RWPE2 (cell line): ENCODE results near the gene PCBP3.
"Not testable (repeated sequence)": the region's sequence is repeated elsewhere in the genome, so short reads cannot be mapped to it uniquely, and the experiment has no call there.

ENCODE experiments used
- ATAC-seq: fragments of 200-7000 bp; cut with Tn5 transposase; 3 replicates; pipeline ENCODE4 v1.9.1; 2021; ENCODE audit warnings: low read depth
- DNase-seq: peaks from one replicate; pipeline ENCODE4 v3.0.0-alpha.2; 2020; ENCODE audit warnings: low spot score
- H3K27ac ChIP-seq: fragments of 450-650 bp; 2 replicates; pipeline ENCODE4 v1.5.1; 2017; ENCODE audit warnings: mild to moderate bottlenecking; ENCODE audit not compliant: poor library complexity, severe bottlenecking
- H3K27me3 ChIP-seq: fragments of 250-450 bp; sonication (Bioruptor Pico); 2 replicates; pipeline ENCODE4 v1.5.1; 2021; ENCODE audit warnings: mild to moderate bottlenecking, moderate library complexity; ENCODE audit not compliant: insufficient read depth, poor library complexity, severe bottlenecking
- H3K36me3 ChIP-seq: fragments of 250-450 bp; sonication (Bioruptor Pico); 2 replicates; pipeline ENCODE4 v1.5.1; 2020; ENCODE audit warnings: low read depth, mild to moderate bottlenecking, moderate library complexity
- H3K4me1 ChIP-seq: fragments of 250-450 bp; sonication (Bioruptor Pico); 2 replicates; pipeline ENCODE4 v1.5.1; 2021; ENCODE audit warnings: mild to moderate bottlenecking, moderate library complexity; ENCODE audit not compliant: insufficient read depth, poor library complexity, severe bottlenecking
- H3K4me3 ChIP-seq: fragments of 250-450 bp; sonication (Bioruptor Pico); 2 replicates; pipeline ENCODE4 v1.5.1; 2021; ENCODE audit warnings: mild to moderate bottlenecking, moderate library complexity; ENCODE audit not compliant: severe bottlenecking
- H3K9me3 ChIP-seq: fragments of 250-450 bp; sonication (Bioruptor Pico); 2 replicates; pipeline ENCODE4 v1.5.1; 2021; ENCODE audit warnings: mild to moderate bottlenecking, moderate library complexity; ENCODE audit not compliant: severe bottlenecking
- CTCF ChIP-seq: fragments of 450-650 bp; IDR thresholded peaks from one replicate; pipeline ENCODE4 v1.5.1; 2017; ENCODE audit warnings: mild to moderate bottlenecking, moderate library complexity; ENCODE audit not compliant: poor library complexity, severe bottlenecking

Gene PCBP3

GRCh38 chr21:45950740-45951515, 307.4 kb downstream of the PCBP3 start:
- H3K4me3 ChIP-seq, result no peak overlapping the region
- H3K9me3 ChIP-seq, result no peaks in the 10 kb centered on the region
- H3K27me3 ChIP-seq, result peaks cover 30% of the 10 kb centered on the region
- no peak overlapping the region for H3K27ac ChIP-seq
- no peak for TF ChIP-seq CTCF
- H3K36me3 ChIP-seq, result no peaks in the 10 kb centered on the region
- H3K4me1 ChIP-seq, result peaks cover 9% of the 10 kb centered on the region
- peak; percentile 90 for ATAC-seq
- DNase-seq, result peak; percentile 65

GRCh38 chr21:45951676-45952075, 308.2 kb downstream of the PCBP3 start:
- no peak for ATAC-seq
- Histone ChIP-seq H3K36me3 (no peaks in the 10 kb centered on the region), H3K9me3 (no peaks in the 10 kb centered on the region)

GRCh38 chr21:45952527-45952926, 309.0 kb downstream of the PCBP3 start:
- H3K27ac ChIP-seq, H3K9me3 ChIP-seq, H3K4me3 ChIP-seq, ATAC-seq, H3K36me3 ChIP-seq, H3K4me1 ChIP-seq, DNase-seq: not testable (repeated sequence)
- peaks cover 30% of the 10 kb centered on the region for H3K27me3 ChIP-seq

More at GRCh38 chr21:45951676-45952075, 308.2 kb downstream of the PCBP3 start:
- H3K27me3 ChIP-seq, result peaks cover 30% of the 10 kb centered on the region
- H3K27ac ChIP-seq, result no peak overlapping the region
- no peak for TF ChIP-seq CTCF
- no peak overlapping the region for H3K4me3 ChIP-seq
- peaks cover 9% of the 10 kb centered on the region for H3K4me1 ChIP-seq
- DNase-seq, result no peak

GRCh38 chr21:45952974-45953373, 309.4 kb downstream of the PCBP3 start:
- H3K27me3 ChIP-seq, result peaks cover 30% of the 10 kb centered on the region
- peaks cover 9% of the 10 kb centered on the region for H3K4me1 ChIP-seq
- H3K4me3 ChIP-seq, result no peak overlapping the region
- no peak for ATAC-seq
- DNase-seq, result no peak
- no peak overlapping the region for H3K27ac ChIP-seq
- H3K9me3 ChIP-seq, result no peaks in the 10 kb centered on the region
- H3K36me3 ChIP-seq, result no peaks in the 10 kb centered on the region
- TF ChIP-seq CTCF, result no peak

GRCh38 chr21:45954261-45954660, 310.7 kb downstream of the PCBP3 start:
- DNase-seq (no peak), ATAC-seq (no peak)
- H3K4me3 ChIP-seq, result no peak overlapping the region
- no peak overlapping the region for H3K27ac ChIP-seq
- H3K27me3 ChIP-seq, result peaks cover 19% of the 10 kb centered on the region
- H3K4me1 ChIP-seq, result peaks cover 9% of the 10 kb centered on the region
- H3K36me3 ChIP-seq, result no peaks in the 10 kb centered on the region
- H3K9me3 ChIP-seq, result no peaks in the 10 kb centered on the region
- no peak for TF ChIP-seq CTCF
